Sigmoid colon (tissue), 4 donors: ENCODE data around the gene EP300.

Source experiments
- EP300 ChIP-seq, 4 donors: sonication (generic); formaldehyde crosslinking; IDR thresholded peaks; one replicate each; pipeline ENCODE4 v1.6.1; 2017; ENCODE audit warnings: antibody characterized with exemption in 4 of 4
- POLR2A ChIP-seq, 2 donors: fragments of 450-650 bp; IDR thresholded peaks; one replicate each; pipeline ENCODE4 v1.6.1; 2016; ENCODE audit warnings: antibody characterized with exemption in 2 of 2, mild to moderate bottlenecking in 2 of 2, moderate library complexity in 2 of 2
- POLR2AphosphoS5 ChIP-seq, 4 donors: sonication (generic); formaldehyde crosslinking; IDR thresholded peaks; one replicate each; pipeline ENCODE4 v1.6.1; 2017; ENCODE audit warnings: antibody characterized with exemption in 4 of 4
- TF ChIP-seq, protein P1 (sequence below), 4 experiments: fragments of 450-650 bp in 3 of 4; fragments of 200-600 bp in 1 of 4; IDR thresholded peaks; one replicate each; pipeline ENCODE4 v1.5.1; 2016 to 2019; ENCODE audit warnings: antibody characterized with exemption in 4 of 4, mild to moderate bottlenecking in 3 of 4, moderate library complexity in 2 of 4

GRCh38 chr22:41110968-41111367 lies 18.6 kb downstream of the EP300 start:
- TF ChIP-seq POLR2A (IDR thresholded peaks at IDR 0.05) (no peak), POLR2AphosphoS5 (IDR thresholded peaks at IDR 0.05) (no peak), EP300 (IDR thresholded peaks at IDR 0.05) (no peak)
- TF ChIP-seq, protein P1, sequence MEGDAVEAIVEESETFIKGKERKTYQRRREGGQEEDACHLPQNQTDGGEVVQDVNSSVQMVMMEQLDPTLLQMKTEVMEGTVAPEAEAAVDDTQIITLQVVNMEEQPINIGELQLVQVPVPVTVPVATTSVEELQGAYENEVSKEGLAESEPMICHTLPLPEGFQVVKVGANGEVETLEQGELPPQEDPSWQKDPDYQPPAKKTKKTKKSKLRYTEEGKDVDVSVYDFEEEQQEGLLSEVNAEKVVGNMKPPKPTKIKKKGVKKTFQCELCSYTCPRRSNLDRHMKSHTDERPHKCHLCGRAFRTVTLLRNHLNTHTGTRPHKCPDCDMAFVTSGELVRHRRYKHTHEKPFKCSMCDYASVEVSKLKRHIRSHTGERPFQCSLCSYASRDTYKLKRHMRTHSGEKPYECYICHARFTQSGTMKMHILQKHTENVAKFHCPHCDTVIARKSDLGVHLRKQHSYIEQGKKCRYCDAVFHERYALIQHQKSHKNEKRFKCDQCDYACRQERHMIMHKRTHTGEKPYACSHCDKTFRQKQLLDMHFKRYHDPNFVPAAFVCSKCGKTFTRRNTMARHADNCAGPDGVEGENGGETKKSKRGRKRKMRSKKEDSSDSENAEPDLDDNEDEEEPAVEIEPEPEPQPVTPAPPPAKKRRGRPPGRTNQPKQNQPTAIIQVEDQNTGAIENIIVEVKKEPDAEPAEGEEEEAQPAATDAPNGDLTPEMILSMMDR (IDR thresholded peaks at IDR 0.05) = no peak
